Embryonic facial prominence (tissue), 1 donor: Measurements from ENCODE around the gene ACVR1B.

Experiments used
- DNase-seq: peaks from one replicate; pipeline ENCODE4 v3.0.0-alpha.2; 2016; ENCODE audit errors: extremely low spot score

ACVR1B gene

DNA sequence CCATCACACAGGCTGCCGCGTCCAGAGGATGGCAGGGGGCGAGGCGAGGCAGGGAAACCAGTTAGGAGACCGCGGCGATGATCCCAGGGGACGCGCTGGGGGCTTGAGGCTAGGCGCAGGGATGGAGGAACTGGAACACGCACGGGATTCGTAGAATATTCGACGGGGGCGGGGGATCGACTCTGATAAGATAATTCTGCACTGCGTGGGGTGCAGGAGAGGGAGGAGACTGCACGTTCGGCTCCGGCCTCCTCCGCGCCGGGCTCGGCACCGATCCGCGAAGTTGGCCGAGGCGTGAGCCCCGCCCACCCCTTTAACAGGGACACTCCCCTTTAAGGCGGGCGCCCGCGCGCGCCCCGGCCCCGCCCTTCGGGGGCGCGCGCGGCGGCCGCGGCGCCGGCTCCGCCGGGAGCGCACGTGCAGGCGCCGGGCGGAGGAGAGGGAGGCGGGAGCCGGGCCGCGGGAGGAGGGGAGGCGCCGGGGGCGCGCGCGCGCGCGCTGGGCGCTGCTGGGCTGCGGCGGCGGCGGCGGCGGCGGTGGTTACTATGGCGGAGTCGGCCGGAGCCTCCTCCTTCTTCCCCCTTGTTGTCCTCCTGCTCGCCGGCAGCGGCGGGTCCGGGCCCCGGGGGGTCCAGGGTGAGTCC, at the start of gene ACVR1B:
Gene ACVR1B (plus strand): TSS at position 501 of the 644 bp plus-strand sequence. CDS start 45 bp downstream, at position 546.
- DNase-seq, result peak; percentile 75

DNA sequence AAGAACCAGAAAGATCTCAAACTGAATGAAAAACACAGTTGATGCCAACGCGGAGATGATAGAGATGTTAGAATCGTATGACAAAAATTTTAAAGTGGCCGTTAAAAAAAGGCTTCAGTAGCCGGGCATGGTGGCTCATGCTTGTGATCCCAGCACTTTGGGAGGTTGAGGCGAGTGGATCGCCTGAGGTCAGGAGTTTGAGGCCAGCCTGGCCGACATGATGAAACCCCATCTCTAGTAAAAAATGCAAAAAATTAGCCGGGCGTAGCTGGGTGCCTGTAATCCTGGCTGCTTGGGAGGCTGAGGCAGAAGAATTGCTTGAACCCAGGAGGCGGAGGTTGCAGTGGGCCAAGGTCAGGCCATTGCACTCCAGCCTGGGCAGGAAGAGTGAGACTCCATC, 49.6 kb upstream of the ACVR1B start:
- no peak for DNase-seq

DNA sequence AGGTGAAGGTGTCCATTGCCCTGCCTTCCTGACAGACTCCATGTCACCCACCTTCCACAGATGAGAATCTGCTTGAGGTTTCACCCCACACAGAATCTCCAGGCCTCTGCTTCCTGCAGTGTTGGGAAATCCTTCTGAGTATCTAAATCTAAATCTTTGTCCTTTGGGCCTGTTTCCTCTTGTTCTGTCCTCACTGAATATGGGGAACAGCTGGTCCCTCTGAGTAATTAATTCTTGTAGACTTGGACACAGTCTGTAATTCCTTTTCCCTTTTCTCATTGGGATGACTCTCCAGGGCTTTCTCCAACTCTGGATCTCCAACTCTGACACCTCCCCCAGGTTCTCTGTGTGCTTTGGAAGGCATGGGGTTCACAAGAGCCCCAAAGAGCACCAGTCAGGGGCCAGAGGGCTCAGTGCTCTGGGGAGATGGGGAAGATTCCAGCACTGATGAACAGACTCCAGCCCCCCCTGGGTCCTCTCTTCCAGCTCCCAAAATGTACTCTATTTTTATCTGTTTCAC, 46.5 kb upstream of the ACVR1B start:
- no peak for DNase-seq

DNA sequence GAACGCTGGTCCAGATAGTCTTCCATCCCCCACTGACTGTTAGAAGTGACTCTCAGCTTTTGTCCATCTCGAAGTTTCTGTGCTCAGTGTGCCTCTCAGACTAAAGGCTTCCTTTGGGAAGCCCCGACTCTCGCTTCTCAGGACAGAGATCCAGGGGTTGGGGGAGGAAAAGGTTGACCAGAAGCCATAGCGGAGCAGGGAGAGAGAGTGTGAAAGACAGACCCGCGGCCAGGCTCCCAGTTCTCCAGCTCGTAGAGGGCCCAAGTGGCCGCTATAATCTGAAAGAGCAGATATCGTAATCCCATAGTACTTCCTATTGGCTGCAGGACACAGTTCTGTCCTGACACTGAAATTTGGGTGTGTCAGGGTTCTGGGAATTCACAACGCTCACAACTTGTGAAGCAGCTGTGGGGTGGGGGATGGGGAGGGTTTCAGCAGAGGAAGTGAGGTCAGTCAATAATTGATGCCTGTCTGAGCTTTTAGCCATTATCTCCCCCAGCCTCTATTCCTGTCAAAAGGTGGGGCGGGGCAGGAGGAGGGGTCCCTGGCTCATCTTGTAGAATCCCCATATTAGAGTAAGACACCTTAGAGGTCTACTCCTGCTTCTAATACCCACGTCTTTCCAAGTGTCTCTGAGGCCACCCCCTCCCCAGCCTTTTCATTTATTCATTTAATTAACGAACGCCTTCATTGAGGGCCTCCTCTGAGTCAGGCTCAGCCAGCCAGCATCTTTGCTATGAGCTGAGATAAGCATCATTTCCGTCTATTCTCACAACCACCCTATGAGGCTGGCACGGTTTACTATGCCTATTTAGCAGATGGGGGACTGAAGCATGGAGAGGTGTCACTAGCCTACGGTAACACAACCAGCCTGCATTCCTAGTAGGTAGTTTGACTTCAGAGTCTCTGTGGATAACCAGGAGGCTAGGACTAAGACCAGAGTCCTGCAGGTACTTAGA, 45.7 kb upstream of the ACVR1B start:
- no peak for DNase-seq

DNA sequence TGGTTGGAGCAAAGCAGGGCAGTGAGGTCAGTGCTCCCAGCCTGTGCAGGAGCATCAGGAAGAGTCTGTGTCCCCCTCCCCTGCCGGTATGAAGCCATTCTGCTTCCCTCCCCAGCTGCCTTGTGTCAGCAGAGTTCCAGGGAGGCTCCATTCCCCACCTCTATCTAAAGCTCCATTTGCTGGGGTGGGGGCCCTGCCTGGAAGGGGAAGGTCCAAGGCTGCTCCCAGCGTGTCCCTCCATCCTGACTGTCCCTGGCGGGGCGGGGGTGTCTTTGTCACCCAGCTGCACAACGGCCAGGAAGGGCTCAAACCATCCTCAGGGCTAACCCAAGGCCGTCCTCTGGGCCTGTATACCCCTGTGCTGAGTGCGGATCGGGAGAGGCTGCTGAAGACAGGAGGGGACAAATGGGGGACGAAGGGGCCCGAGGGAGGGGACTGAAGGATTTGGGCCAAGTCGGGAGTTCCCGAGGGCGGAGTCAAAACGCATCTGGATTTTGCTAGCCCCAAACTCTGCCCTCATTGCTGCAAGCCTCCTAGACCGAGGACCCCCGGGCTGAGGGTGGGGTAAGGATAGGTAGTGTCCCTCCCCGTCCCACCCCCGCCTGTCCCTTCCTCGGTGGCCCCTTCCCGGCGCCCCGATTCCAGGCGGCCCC, 44.9 kb upstream of the ACVR1B start:
- DNase-seq, result no peak

DNA sequence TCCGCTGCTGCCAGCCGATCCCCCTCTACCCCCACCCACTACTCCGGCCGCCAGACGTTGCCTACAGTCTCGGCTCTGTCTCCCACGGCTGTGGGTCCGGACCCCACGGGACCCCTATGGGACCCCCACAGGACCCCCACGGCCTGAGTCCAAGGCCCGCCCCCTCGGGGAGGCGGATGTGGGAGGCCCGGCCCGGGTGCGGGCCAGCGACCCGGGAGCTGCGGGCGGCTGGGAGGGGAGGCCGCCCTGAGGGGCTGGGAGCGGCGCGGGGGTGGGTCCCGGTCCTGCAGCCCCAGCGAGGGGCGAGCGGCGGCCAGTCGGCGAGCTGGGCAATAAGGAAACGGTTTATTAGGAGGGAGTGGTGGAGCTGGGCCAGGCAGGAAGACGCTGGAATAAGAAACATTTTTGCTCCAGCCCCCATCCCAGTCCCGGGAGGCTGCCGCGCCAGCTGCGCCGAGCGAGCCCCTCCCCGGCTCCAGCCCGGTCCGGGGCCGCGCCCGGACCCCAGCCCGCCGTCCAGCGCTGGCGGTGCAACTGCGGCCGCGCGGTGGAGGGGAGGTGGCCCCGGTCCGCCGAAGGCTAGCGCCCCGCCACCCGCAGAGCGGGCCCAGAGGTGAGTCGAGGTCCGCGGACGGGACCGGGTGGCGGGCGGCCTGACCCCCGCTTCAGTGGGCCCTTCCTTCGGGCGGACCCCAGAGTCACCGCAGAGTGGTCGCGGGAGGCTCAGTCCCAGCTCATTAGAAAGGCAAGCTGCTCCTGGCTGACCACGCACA, 44.2 kb upstream of the ACVR1B start, which contains the start of gene ACVRL1:
Gene ACVRL1 (plus strand): TSS at position 422 of the 773 bp plus-strand sequence. CDS start 4,971 bp downstream, outside the sequence.
- no peak for DNase-seq

DNA sequence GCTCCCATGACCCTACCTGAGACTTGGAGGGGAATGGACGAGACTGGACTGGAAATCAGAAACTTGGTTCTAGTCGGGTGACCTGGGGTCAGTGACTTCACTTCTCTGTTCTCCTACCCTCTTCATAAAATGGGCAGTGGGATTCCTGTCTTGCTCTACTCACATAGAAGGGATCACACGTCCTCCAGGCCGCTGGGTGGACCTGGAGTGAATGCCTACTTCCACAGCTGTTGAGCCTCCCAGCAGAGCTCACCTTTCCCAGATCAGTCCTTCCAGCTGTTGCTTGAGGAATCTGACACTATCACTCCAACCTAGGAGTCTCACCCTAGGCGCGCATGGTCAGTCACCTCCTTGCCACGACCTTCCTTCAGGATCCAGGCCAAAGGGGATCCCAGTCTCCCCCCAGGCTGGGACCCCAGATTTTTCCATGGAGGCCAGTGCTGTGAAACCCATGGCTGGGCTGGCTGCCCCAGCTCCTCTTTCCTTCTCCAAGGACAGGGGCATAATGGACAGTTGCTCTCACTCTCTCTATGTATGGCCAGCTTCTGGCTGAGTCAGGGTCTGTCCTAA, 43.6 kb upstream of the ACVR1B start:
- no peak for DNase-seq

DNA sequence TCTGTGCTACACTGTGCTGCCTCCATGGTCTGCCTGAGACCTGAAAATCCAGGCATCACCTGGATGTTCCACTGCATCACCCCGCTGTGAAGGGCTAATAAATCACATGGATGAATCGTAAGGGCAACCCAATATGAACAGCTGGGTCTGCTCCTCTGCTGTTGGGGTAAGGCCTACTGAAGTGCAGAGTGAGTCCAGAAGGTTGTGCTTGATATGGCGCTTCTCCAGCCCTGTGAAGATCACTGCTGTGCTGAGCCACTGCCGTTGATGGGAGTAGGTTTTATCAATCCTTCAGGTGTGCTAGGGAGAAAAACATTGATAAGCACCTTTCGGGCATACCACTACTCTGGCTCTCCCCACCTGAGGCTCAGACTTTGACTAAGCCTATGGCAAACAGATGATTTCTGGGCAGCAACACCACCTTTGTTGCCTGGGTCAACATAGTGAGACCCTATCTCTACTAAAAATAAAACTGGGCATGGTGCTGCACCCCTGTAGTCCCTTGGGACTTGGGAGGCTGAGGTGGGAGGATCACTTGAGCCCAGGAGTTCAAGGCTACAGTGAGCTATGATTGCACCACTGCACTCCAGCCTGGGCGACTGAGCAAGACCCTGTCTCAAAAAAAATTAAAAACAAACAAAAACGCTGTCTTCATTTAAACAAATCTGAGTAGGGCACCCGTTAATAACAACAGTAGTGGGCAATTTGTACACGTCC, 42.5 kb upstream of the ACVR1B start:
- no peak for DNase-seq

DNA sequence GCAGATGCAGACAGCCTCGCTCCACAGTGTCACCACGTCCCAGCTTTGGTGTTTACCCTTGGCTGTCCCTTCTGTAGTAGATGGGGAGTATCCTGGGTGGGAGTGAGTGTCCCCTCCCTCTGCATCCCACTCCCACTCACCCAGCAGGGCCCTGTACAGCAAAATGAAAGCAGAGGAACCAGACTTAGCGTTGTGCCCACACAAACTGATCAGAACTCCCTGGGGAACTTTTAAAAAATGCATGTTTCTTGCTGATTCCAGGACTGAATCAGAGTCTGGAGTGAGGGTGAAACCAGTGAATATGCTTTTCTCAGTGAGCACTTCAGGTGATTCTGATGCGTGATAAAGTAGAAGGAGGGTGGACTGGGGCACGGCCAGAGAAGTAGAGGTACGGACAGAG, 41.3 kb upstream of the ACVR1B start:
- DNase-seq, result no peak

DNA sequence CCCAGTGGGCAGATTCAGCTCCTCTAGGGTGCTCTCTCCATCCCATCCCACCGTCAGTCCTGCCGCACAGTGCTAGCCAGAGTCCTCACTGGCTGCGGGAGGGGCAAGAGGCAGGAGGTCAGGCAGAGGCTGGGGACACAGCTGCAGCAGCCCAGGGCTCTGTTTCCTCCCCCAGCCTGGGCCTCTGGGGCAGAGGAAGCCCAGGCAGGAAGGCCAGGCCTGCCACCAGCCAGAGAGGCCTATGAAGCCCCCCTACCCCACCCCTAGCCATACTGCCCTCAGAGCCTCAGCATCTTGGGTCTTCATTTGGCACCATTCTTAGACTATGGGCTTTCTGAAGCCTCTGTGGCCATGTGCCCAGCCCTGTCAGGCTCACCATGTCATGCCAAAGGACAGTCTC, 40.8 kb upstream of the ACVR1B start:
- no peak for DNase-seq

DNA sequence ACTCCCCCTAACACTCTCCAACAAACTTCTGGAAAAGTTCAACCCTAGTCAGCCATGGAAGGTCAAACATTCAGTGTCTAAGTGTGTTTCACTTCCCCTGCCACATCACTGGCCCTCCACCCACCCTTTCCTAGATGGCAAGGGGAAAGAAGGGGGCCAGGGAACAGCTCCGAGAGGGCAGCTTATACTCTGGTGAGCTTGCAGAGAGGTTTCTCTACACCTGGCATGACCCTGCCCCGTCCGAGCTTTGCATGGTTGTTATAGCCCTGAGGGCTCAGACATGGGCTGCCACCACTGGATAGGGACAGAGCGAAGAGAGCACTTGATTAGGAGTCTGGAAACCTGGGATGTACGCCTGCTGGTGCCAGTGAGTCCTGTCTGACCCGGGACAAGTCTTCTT, 40.2 kb upstream of the ACVR1B start:
- no peak for DNase-seq

DNA sequence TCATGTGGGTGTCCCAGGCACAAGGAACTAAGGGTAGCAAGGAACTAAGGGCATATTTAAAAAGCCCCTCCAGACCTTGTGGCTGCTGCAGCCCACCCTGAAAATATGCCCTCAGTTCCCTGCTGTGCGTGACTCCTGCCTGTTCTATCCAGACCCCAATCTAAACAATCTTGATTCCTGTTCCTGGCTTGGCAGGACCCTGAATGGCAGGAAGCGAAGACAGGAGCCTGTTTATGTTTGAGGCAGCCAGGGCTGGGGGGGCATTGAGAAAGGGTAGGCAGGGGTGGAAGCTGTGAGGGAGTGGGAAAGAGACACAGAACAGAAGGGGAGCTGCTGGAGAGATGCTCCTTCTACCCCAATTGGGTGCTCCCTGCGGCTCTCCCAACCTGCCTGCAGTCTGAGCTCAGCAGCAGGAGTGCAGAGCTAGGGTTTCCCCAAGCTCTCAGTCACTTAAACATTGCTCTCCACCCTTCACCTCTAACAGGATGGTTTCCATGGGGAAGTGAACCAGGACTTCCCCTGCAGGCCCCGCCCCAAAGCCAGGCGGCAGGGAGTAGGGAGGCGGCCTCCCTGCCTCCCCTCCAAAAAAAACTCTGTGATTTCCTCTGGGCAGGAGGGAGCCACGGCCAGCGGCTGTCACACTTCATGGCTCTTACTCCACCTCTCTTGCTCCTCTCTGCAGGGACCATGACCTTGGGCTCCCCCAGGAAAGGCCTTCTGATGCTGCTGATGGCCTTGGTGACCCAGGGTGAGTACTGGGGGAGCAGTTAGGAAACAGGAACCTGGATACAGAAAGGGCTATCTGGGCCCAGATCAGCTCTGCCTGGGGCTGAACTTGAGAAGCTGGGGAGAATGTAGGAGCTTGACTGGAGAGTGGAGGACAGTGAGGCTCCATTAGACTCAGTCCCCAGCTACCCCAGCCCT, 39.4 kb upstream of the ACVR1B start:
- no peak for DNase-seq

DNA sequence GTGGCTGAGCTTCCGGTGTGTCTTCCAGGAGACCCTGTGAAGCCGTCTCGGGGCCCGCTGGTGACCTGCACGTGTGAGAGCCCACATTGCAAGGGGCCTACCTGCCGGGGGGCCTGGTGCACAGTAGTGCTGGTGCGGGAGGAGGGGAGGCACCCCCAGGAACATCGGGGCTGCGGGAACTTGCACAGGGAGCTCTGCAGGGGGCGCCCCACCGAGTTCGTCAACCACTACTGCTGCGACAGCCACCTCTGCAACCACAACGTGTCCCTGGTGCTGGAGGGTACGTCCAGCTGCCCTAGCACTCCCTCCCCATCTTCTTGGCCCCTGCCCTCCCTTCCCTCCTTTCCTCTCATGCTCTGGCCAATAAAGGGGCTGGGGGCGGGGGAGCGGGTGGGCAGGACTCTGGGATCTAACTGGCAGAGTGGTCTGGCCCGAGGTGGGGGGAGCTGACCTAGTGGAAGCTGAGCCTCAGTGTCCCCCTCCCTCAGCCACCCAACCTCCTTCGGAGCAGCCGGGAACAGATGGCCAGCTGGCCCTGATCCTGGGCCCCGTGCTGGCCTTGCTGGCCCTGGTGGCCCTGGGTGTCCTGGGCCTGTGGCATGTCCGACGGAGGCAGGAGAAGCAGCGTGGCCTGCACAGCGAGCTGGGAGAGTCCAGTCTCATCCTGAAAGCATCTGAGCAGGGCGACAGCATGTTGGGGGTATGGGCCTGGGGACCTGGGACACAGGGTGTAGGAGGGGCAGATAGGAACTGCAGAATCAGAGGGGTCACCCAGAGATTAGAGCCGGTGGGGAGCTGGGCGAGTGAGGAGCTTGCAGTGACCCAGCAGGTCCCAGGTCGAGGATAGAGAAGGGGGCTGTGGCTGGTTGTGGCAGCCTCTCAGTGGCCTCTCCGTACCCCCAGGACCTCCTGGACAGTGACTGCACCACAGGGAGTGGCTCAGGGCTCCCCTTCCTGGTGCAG, 38.1 kb upstream of the ACVR1B start:
- no peak for DNase-seq

DNA sequence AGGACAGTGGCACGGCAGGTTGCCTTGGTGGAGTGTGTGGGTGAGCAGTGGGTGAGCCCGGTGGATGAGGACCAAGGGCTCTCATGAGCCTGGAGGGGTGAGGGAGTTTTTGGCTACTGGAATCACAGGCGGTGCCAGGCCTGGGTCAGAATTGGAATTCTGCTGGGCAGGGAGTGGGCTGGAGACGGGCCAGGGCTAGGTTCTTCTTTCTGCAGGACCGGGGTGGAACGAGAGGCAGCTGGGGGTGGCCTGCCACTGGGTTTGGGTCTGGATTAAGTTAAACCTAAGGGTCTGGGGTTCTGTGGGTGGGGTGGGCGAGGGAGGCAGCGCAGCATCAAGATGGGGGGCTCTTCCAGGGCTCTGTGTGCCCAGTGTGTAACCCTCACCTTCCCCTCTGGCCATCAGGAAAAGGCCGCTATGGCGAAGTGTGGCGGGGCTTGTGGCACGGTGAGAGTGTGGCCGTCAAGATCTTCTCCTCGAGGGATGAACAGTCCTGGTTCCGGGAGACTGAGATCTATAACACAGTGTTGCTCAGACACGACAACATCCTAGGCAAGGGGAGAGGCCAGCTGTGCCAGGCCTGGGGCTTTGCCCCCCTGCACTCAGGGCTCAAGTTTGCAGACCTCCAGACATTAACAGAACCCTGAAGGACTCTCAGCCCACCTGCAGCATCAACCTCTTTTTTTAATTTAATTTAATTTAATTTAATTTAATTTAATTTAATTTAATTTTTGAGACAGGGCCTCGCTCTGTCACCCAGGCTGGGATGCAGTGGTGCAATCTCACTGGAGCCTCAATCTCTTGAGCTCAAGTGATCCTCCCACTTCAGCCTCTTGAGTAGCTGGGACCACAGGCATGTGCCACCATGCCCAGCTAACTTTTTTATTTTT, 37.2 kb upstream of the ACVR1B start:
- no peak for DNase-seq

DNA sequence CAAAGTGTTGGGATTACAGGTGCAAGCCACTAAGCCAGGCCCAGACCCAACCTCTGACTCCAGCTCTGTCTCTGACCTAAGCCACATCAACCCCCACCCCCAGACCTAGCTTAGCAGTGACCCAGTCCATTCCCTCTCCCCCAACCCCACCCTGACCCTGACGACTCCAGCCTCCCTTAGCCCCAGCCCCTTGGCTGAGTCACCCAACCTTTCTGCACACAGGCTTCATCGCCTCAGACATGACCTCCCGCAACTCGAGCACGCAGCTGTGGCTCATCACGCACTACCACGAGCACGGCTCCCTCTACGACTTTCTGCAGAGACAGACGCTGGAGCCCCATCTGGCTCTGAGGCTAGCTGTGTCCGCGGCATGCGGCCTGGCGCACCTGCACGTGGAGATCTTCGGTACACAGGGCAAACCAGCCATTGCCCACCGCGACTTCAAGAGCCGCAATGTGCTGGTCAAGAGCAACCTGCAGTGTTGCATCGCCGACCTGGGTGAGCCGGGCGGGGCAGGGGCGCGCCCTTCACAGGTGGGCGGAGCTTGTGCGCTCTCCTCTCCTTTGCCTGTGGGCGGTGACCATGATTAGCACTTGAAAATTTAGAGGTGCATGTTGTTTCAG, 36.4 kb upstream of the ACVR1B start:
- DNase-seq, result no peak

DNA sequence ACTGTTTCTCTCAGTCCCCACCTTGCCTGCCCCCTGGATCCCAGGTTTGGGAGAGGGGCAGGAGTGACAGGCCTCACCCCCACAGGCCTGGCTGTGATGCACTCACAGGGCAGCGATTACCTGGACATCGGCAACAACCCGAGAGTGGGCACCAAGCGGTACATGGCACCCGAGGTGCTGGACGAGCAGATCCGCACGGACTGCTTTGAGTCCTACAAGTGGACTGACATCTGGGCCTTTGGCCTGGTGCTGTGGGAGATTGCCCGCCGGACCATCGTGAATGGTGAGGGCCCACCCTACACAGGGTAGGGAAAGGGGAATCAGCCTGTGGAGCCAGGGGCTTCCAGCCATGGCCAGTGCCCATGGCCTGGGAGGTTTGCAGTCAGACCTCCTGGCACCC, 35.5 kb upstream of the ACVR1B start:
- no peak for DNase-seq
